Body of pancreas (tissue), 4 donors: Measurements from ENCODE around the gene EYS.

Experiments
- CTCF ChIP-seq, 7 experiments: fragments of 450-650 bp in 4 of 7; fragments of 200-600 bp in 3 of 7; sonication (generic) in 3 of 7; IDR thresholded peaks; one replicate each; pipeline ENCODE4 v1.5.1; 2016 to 2019; ENCODE audit warnings: antibody characterized with exemption in 7 of 7
- POLR2A ChIP-seq, 3 donors: fragments of 450-650 bp; IDR thresholded peaks; one replicate each; pipeline ENCODE4 v1.6.1; 2016; ENCODE audit warnings: antibody characterized with exemption in 3 of 3, mild to moderate bottlenecking in 2 of 3

DNA sequence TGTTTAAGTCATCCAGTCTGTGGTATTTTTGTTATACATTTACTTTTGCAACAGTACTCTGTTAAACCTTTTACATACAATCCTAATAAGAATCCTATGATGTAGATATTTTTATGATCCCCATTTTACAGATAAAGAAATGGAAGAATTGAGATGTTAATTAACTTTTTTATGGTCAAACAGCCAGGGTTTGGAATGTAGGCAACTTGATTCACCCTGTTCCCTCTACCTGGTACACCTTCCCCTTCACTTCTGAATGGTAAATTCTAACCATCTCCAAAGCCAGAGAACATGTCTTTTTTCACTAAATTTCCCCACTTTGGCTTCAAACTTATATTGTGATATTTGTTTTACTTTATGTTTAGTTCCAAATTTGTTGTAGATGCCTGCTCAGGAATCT lies 1771.3 kb downstream of the EYS start:
- TF ChIP-seq CTCF (IDR thresholded peaks at IDR 0.05) (no peak), POLR2A (IDR thresholded peaks at IDR 0.05) (no peak)
